Measurements from ENCODE around the gene BARHL1. TPM values are rescaled to one million over a fixed set of nuclear protein-coding genes. Genes with fewer than 3 reads are reported as not detected.
"Not testable (repeated sequence)": the region's sequence is repeated elsewhere in the genome, so short reads cannot be mapped to it uniquely, and the experiment has no call there.

BARHL1 gene
- total RNA-seq, 1 donor from 2014 or later = not detected

DNA sequence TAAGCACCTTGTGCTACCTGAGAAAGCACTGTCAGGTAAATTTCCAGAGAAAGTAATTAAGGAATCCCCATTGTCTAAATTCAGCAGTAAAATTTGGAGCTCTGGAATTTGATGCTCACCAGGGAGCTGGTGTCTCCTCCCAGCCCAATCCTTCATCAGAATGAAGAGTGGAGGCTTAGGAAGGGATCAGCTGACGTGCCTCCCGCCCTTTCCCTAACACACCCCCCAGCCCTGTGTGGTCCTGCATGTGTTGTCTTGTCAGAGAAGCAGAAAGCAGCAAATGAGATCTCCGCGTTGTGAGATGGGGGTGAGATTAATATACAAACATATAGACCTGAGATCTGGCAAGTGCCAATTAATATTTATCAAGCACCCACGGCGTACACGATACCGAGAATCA lies 26.9 kb upstream of the BARHL1 start:
- intact Hi-C loops (cut with DNase I) = no loop called here
- no peak for DNase-seq (ENCODE audit: low spot score)

DNA sequence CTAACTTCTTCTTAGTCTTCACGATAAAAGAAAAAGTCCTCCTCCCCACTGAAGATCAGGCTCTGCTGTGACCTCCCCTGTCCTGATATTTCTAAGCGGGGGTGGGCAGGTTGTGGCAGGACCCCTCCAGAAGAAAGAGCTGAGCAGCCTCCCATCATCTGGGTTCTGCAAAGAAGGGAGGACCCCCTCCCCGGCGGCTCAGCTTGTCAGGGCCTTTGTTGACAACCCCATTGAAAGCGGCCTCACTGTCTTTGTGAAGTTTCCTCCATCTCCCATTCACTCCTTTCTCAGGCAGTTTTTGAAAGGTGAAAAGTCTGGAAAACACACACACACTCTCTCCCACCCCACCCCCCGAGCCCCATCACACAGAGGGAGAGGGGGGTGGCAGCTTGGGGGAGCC lies 26.2 kb upstream of the BARHL1 start:
- DNase-seq (ENCODE audit: low spot score) = no peak
- intact Hi-C loops (cut with DNase I) = no loop called here

DNA sequence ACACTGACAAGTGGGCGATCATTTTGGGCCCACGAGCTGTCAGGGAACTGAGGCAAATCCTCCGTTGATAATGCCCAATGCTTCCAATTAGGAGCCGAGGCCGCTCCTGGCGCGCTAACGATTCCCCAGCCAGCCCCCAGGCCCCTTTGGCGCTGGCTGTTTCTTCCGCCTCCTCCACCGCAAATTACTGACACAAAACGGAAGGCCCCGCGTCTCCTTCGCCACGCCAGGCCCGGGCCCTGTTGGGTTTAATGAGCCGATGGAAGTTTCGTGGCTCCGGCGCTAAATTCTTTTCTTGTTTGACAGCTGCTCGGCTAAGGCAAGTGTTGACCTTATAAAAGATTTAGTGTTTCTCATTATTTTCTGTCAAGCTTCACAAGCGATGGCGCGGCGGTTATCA lies 25.7 kb upstream of the BARHL1 start:
- DNase-seq (ENCODE audit: low spot score) = no peak
- intact Hi-C loops (cut with DNase I) = no loop called here

DNA sequence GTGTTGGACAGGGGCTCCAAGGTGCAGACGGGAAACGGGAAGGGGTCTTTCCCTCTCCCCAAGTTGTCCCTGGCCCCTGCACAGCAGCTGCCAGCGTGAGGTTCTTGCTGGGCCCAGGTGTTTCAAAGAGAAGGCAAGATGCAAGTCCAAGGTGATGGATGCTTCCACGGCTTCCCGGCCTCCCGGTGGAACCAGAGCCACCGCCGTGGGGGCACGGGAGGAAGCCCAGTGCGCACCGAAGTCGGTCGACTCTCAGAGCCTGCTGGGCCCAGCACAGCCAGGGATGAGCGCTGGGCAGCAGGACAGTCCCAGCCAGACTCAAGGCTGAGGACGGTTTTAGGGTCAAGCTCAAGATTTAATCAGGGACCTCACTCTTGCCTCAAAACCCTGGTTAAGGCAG lies 25.2 kb upstream of the BARHL1 start:
- intact Hi-C loops (cut with DNase I) = no loop called here
- DNase-seq (ENCODE audit: low spot score) = no peak

DNA sequence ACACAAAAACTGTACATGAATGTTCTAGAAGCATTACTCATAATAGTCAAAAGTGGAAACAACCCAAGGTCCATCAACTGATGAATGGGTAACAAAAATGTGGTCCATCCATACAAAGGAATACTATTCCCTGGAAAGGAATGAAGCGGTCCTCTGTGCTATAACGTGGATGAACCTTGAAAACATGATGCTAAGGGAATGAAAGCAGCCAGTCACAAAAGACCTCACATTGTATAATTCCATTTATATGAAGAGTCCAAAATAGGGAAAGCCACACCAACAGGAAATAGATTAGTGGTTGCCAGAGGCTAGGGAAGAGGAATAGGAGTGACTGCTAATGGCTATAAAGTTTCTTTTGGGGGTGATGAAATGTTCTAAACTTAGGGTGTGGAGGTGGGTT lies 22.7 kb upstream of the BARHL1 start:
- intact Hi-C loops (cut with DNase I) = no loop called here
- no peak for DNase-seq (ENCODE audit: low spot score)

DNA sequence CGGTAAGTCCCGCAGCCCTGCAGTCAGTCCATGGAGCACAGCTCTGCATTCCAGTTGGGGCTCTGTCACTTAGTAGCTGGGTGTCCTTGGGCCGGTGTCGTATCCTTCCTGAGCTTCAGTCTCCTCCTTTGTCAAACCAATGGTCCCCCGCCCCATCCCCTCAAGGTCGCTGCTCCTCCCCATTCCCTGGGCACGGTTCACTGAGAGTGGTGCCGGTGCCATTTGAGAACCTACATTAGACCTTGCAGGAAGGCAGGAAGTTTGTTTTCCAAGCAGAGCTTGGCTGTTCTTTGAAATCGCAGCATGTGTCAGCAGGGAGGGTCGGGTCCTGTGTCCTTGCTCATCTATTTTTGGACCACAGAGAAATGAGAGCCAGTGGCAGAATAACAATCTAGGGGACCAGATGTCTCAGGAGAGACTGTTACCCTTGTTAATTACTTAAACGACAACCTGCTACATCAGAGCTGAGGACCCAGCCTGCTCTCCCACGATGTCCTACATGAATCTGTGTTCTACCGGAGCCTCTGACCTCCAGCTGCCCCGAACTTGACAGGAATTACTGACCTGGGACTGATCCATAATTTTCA lies 21.7 kb upstream of the BARHL1 start:
- DNase-seq (ENCODE audit: low spot score) = no peak
- intact Hi-C loops (cut with DNase I) = no loop called here

DNA sequence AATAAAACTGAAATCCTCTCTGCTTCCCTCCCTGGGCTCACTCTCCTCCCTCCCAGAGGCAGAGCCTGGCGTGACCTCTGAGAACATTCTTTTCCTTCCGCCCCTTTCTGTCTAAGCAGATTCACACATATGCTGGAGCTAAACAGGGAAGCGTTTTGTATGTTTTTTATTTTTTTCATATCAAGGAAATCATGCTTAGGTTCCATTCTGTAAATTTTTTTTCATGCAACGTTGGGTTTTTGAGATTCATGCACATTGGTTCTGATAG lies 20.2 kb upstream of the BARHL1 start:
- no peak for DNase-seq (ENCODE audit: low spot score)
- intact Hi-C loops (cut with DNase I) = no loop called here

DNA sequence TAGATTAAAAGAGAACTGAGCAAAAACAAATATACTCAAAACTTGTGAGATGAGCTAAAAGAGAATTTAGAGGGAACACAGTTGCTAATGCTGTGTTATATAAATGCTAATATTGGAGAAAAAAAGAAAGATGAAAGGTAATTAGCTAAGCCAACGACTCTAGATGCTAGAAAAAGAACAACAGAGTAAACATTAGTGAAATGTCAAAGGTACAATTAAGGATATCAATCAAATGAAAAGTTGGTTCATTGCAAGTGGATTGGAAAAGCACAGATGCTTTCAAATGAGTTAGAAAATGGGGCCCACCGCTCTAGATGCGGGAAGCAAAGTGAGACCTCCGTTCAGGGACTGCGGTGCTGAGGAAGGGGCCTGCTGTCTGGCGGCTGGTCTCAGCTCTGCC lies 17.9 kb upstream of the BARHL1 start:
- intact Hi-C loops (cut with DNase I) = no loop called here
- DNase-seq (ENCODE audit: low spot score) = no peak

DNA sequence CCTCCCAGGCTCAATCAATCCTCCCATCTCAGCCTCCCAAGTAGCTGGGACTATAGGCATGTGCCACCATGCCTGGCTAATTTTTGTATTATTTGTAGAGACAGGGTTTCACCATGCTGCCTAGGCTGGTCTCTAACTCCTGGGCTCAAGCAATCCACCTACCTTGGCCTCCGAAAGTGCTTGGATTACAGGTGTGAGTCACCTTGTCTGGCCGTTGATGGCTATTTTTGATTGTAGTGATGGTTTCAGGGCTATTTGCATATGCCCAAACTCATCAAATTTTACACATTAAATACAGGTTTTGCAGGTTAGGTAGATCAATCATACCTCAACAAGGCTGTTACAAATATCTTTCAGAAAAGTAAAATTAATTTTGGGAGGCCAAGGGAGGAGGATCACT lies 13.6 kb upstream of the BARHL1 start:
- intact Hi-C loops (cut with DNase I); DNase-seq (ENCODE audit: low spot score): not testable (repeated sequence)

DNA sequence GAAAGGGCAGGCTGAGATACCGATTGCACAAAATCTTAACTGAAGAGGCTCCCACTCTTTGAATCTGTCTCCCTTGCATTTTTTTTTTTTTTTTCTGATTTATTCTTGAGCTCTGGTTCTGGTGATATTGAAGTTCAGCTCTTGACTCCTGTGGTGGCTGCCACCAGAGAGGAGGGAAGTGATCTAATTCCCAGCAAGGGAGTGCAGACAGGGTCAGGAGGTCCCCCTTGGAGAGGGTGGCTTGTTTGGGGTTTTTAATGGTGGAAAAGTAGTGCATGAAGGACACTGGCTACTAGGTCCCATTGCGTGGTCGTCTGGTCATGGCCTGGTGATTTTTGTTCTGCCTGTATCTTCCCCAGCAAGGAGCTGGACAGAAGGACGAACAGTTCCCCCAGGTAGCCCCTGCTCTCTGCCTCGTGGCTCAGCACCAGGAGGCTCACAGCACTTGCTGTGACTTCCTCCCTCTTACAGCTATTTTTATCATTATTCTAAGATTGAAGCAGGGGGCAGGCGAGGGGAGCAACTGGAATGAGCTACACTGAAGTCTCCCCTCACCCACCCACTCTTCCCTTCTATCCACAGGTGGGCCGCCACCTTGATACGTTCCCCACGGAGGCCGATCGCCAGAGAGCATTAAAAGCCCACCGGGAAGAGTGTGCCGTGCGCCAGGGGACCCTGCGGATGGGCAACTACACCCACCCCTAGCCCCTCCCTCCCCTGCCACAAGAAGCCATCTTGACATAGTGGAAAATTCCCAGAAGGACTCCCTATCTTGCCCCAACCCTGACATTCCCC lies 10.4 kb upstream of the BARHL1 start:
- DNase-seq (ENCODE audit: low spot score) = no peak
- intact Hi-C loops (cut with DNase I) = no loop called here

DNA sequence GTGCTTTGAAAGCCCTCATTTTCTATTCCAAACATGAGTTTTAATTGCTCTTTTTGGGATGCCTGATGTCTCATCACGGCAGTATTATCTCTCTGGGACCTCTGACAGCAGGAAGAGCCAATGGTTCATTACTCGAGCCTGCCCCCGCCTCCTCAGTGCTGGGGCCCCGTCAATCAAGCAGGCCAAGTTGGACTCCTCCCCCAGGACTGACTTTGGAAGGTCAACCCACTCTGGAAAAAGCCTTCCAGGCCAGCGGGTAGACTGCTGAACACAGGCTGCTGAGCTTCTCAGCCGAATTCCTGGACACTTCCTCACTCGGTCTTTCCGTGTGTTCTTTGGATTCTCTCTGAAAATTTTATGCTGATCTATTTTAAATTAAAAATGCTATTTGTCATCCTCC lies 9.5 kb upstream of the BARHL1 start:
- intact Hi-C loops (cut with DNase I) = no loop called here

DNA sequence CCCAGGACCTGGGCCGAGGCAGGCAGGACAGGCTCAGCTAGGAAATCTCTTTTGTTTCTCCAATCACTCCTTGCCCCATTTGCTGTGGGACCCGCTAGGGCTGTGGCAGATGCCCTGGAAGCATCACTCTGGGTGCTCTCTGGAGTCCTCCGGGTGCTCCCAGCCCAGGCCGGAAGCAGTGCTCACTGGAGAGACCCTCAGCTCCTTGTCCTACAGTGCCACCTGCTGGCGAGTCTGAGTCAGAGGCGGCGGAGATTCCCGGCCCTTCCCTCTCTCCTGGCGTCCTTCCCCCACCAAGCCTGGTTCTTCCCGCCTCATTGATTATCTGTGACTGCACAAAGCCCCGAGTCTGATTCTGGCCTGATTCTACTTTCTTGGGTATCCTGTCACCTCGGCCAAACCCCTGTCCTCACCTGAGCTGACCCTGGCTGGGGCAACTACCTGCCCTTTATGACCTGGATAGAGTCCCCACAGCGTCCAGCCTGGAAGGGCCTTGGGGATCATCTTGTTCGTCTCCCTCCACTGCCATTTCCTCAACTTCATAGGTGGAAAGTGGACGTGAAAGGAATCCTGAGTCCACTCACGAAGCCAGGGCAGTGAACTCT lies 7.3 kb upstream of the BARHL1 start:
- intact Hi-C loops (cut with DNase I) = loop anchor here (1.0 to 2.0 kb wide), 2 partner anchors 68 to 164 kb away; partner anchors contain the start of gene CFAP77
- DNase-seq (ENCODE audit: low spot score) = peak; percentile 77

More for the DNA sequence above, 9.5 kb upstream of the BARHL1 start:
- no peak for DNase-seq (ENCODE audit: low spot score)

DNA sequence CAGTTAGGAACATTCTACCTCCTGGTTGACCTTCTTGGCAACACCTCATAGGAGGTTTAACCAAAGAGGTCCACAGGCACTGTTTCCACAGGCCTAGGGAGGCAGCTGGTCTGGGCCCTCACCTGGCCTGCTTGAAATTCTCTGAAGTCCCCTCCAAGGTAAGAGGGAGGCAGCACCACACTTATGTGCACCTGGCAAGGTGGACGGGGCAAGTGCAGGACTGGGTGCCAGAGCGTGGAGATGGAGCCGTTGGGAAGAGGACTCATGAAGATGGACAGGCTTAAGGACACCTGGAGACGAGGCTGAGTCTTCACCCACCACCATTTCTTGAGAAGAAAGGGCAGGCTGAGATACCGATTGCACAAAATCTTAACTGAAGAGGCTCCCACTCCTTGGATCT lies 6.6 kb upstream of the BARHL1 start:
- peak; percentile 70 for DNase-seq (ENCODE audit: low spot score)
- intact Hi-C loops (cut with DNase I) = loop anchor here (1.0 to 2.0 kb wide), 2 partner anchors 69 to 165 kb away; partner anchors contain the start of gene CFAP77

DNA sequence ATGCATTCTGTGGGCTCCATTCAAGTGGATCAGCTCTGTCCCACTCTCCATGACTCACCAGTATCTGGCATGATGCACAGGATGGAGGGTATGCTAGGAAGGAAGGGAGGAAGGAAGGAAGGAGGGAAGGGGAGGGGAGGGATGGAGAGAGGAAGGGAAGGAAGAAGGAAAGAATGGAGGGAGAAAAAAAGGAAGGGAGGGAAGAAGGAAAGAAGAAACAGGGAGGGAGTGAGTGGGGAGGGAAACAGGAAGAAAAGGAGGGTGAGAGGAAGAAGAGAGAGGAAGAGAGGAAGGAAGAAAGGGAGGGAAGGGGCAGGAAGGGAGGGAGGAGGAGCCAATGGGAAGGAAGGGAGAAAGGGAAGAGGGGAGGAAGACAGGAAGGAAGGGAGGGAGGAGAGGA lies 5.3 kb upstream of the BARHL1 start:
- intact Hi-C loops (cut with DNase I) = no loop called here
- DNase-seq (ENCODE audit: low spot score) = no peak

DNA sequence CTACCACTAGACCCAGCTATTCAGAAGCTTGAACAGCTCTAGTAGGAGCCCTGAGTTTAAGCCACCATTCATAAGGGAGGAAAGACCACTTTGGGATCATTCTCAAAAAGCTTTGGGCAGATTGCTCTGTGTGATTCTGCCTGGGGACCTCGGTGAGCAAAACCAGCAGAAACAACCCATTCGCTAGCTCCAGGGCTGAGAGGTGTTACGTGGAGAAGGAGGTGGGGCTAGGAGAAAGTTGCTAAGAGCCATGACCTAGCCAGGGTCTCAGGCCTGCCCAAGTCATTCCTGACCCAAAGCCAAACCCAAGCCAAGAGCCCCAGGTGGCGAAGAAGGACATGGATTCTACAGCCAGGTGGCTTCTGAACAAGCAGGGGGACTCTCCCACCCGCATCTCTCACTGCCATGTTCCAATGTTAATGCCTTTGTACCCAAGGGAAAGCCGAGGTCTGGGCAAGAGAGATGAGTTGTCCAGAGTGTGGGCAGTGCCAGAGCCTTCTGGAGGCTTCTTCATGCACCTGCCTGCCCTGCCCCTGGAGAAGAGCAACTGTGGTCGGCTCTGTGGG lies 4.0 kb upstream of the BARHL1 start:
- peak; percentile 50 for DNase-seq (ENCODE audit: low spot score)
- intact Hi-C loops (cut with DNase I) = no loop called here

DNA sequence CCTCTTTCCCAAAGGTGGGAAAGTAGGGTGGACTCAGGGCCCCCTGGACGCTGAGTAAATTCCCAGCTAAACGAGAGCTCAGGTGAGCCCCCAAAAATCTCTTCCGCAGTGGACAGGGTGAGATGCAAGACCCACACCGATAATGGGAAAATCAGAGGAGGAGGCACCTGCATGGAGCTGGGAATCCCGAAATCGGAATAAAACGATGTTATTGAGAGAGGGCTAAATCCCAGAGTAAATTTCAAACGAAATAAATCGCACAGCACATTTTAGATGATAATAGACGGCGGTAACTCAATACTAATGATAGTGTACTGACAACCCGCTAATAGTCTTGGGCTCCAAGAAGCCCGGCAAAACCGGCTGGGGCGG lies 3.0 kb upstream of the BARHL1 start:
- intact Hi-C loops (cut with DNase I) = no loop called here

DNA sequence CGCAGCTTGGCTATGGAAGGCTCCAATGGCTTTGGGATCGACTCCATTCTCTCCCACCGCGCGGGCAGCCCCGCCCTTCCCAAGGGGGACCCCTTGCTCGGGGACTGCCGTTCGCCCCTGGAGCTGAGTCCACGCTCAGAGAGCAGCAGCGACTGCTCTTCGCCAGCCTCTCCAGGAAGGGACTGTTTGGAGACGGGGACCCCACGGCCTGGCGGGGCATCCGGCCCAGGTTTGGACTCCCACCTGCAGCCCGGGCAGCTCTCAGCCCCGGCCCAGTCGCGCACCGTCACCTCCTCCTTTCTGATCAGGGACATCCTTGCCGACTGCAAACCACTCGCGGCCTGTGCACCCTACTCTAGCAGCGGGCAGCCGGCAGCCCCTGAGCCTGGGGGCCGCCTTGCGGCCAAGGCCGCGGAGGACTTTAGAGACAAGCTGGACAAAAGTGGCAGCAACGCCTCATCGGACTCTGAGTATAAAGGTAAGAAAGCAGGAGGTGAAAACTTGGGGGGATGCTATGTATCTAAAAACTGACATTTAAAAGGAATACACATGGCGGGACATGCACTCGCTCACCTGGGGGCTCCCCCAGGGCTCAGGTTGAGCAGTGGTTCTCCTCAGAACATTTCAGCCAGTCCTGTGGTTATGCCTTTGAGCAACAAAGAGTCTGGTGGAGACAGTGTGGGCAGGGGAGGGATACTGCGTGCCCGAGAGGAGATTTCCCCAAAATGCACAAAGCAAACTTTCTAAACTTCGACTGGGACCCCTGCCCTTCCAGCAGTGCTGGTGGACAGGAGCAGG lies 579 bp downstream of the BARHL1 start:
- intact Hi-C loops (cut with DNase I) = no loop called here
- peak; percentile 74 for DNase-seq (ENCODE audit: low spot score)

More for the DNA sequence above, 3.0 kb upstream of the BARHL1 start:
- DNase-seq (ENCODE audit: low spot score) = no peak

DNA sequence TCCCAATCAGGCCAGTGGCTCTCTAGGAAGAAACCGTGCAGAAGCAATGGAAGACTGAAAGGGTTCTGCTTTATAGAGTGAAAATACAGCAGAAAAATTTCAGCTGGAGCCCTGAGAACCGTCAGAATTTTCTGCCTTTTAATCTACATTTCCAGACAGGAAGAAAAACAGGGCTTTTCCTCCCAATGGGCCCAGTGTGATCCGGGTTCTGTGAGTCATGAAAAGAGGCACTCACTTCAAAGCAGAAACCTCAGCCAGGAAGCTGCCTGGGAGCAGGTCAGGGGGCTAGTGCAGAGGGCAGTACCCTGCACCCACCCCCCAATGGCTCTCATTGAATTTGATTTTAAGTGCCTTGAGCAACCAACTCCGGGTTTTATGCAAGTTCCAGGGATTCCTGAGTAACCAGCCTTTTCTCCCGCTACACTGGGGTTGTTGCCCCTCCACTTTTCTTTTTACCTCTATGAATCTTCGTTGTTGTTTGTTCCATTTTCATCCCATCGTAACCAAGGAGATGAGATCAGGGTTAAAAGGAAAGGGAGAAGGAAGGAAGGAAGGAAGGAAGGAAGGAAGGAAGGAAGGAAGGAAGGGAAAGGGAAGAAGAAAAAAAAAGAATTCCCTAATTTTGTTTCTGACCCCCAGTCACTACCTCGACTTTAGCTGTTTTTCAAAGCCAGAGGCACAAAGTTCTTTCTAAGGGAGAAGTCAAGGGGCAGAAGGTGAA lies 1.3 kb downstream of the BARHL1 start:
- intact Hi-C loops (cut with DNase I) = no loop called here
- DNase-seq (ENCODE audit: low spot score) = peak; percentile 12
